SK-N-SH (cell line): ENCODE data around the gene BUB3.

ENCODE experiments used
- CTCF ChIP-seq: fragments of 200-600 bp; sonication (generic); IDR thresholded peaks from 2 replicates; pipeline ENCODE4 v1.6.1; 2017; ENCODE audit warnings: antibody characterized with exemption, mild to moderate bottlenecking, moderate library complexity
- EP300 ChIP-seq, 2 experiments: IDR thresholded peaks; 2 replicates each; pipeline versions ENCODE4 v1.4.0 to v1.6.1; 2012; ENCODE audit warnings: borderline replicate concordance in 1 of 2, low read depth in 1 of 2, low read length in 1 of 2
- EZH2phosphoT487 ChIP-seq: fragments of 200-600 bp; sonication (generic); IDR thresholded peaks from 2 replicates; pipeline ENCODE4 v1.6.1; 2017; ENCODE audit warnings: low read depth, mixed run types, mild to moderate bottlenecking, antibody characterized with exemption, moderate library complexity, borderline replicate concordance
- FOXJ3 ChIP-seq: sonication (generic); formaldehyde crosslinking; IDR thresholded peaks from 2 replicates; pipeline ENCODE4 v1.5.1; 2020; ENCODE audit warnings: mild to moderate bottlenecking, missing genetic modification reagents
- FOXM1 ChIP-seq: IDR thresholded peaks from 2 replicates; pipeline ENCODE4 v1.4.0; 2012; ENCODE audit warnings: low read depth, mild to moderate bottlenecking
- GABPA ChIP-seq: IDR thresholded peaks from 2 replicates; pipeline ENCODE4 v1.4.0; 2012; ENCODE audit warnings: low read depth, mild to moderate bottlenecking
- JUND ChIP-seq: IDR thresholded peaks from 2 replicates; pipeline ENCODE4 v1.4.0; 2012
- PBX3 ChIP-seq: IDR thresholded peaks from 2 replicates; pipeline ENCODE4; 2012
- POLR2AphosphoS5 ChIP-seq: IDR thresholded peaks from 2 replicates; pipeline ENCODE4 v1.6.1; 2012; ENCODE audit warnings: low read depth, low read length
- REST ChIP-seq: IDR thresholded peaks from 2 replicates; pipeline ENCODE4 v1.6.1; 2012; ENCODE audit warnings: mild to moderate bottlenecking, low read depth, low read length, moderate library complexity
- RFX5 ChIP-seq: IDR thresholded peaks from 2 replicates; pipeline ENCODE4 v1.6.1; 2012; ENCODE audit warnings: mild to moderate bottlenecking, improper control_type of control experiment, low read length
- YY1 ChIP-seq: IDR thresholded peaks from 2 replicates; pipeline ENCODE4 v1.4.0; 2012; ENCODE audit warnings: low read depth, mild to moderate bottlenecking

- TF ChIP-seq POLR2AphosphoS5 (no peak), REST (no peak), CTCF (no peak), EZH2phosphoT487 (no peak), GABPA (no peak), FOXJ3 (CRISPR knock-in tag) (no peak), RFX5 (no peak), FOXM1 (no peak), JUND (no peak), PBX3 (no peak), EP300 (IDR thresholded peaks at IDR 0.05; ENCODE audit: borderline replicate concordance in 1 of 2, low read depth in 1 of 2, low read length in 1 of 2) (no peak), YY1 (no peak)
Observed at GRCh38 chr10:123119081-123119480, 35.1 kb upstream of the BUB3 start.
